A549 treated with Mapracorat at 1 μM for 4 hours (cell line): ENCODE data around the gene IL18. TPM values are rescaled to one million over a fixed set of nuclear protein-coding genes. Genes with fewer than 3 reads are reported as not detected.

Experiments used
- total RNA-seq: library from RNA; stranded (reverse); fragments of 200-300 nt; extraction: Qiagen RNA extraction; gene quantifications from 5 replicates; pipeline ENCODE4 v1.2.3, GENCODE V29; 2022

Gene IL18
- total RNA-seq: 92.0 to 106 TPM (median 103 TPM) in 5 replicates

DNA sequence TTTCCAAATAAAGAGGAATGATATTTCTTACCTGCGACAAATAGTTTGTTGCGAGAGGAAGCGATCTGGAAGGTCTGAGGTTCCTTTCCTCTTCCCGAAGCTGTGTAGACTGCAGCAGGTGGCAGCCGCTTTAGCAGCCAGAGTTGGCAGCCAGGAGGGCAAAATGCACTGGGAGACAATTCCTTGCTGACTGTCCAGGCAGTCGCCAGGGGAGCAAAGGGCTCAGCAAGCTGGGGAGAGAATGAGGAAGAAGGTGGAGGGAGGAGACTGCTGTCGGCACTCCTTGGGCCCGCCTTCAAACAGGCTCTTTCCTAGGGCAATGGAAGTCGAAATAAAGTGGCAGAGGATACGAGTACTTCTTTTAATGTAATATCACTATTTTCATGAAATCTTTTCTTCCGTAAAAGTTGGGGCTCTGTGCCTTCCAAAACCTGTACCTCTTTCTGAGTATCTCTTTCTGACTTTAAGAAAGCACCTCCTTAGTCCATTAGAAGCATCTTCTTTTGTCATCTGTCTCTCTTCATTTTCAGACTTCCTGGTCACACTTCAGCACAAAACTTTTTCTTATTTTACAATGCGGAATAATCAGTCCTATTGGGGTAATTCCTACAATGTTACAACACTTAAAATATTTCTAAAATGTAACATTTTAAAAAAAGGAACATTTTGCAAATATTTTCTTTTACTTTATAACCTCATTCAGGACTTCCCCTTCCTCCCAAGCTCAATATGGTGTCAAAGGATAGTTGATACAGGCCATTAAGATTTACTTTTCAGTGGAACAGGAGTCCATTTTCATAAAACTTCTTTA lies at the start of gene IL18:
Gene IL18 (minus strand): TSS at position 220 of the 811 bp plus-strand sequence. CDS start 9,041 bp downstream, outside the sequence.

DNA sequence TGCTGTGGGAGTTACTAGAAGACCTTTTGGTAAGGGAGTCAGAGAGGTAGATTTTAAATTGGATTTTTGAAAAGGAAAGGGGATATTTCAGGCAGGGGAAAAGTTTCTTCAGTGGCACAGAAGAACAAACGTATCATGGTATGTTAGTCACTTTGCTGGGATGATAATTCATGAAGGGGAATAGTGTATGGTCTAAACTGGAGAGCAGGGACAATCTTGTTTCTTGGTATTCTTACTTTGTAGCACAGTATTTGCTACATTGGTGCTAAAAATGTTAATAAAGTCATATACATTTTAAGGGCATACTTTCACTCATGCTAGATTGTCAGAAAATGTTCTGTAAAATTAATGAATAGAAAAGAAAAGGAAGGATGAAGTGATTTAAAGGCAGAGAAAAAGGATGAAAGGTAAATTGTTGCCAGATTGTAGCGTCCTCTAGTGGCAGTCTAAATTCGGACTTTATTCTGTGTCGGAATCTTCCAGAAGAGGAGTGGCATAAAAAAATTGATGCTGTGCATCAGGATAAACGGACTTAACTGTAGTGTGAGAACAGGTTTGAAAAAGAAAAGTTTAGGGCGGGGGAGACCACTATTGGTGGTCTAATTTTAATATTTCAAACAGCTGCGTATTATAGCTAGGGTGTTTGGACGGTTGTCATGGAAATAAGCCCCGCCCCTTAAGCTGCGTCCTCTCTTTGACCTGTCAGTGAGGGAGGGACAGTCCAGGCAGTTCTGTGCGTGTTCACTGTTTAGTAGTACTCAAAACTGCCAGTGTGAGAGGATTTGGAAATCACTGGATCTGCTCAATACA lies 11.1 kb upstream of the IL18 start, which contains the start of gene BCO2:
Gene BCO2 (plus strand): TSS at position 724 of the 810 bp plus-strand sequence. CDS start 90 bp downstream, outside the sequence.

DNA sequence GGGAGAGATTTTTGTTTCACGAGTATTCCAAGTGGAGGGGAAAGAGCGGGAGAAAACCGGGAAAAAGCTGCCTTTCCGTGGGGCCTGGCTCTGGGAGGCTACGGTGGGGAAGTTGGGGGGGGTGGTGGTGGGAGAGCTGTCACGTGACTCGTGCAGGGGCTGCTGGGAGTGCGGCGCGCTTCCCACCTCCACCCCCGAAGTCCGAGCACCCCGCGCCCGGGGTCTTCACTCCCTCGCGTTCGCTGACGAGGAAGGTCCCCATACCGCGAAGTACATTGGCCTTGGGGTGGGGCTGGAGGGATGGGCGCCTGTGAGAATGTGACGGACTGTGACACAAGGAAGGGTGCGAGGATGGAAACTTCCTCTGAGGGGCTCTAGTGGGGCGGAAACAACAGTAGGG lies 3.3 kb upstream of the IL18 start, which contains the start of gene TEX12:
Gene TEX12 (plus strand): TSS at position 228 of the 400 bp plus-strand sequence. CDS start 1,897 bp downstream, outside the sequence.

Other genes with a start within 250 kb of the IL18 start
- gene C11orf52, start 245.2 kb downstream of the IL18 start, total RNA-seq: 0.18 to 0.28 TPM (median 0.21 TPM) in 3 of 5 replicates, not detected in the others
- 5.8 to 9.6 TPM (median 8.7 TPM) in 5 replicates for gene DIXDC1, start 226.8 kb downstream of the IL18 start, total RNA-seq
- gene DLAT, start 138.7 kb downstream of the IL18 start, total RNA-seq: 25.3 to 29.9 TPM (median 28.9 TPM) in 5 replicates
- gene PIH1D2, start 90.1 kb downstream of the IL18 start, total RNA-seq: 0.57 to 1.2 TPM (median 0.86 TPM) in 5 replicates
- gene NKAPD1, start 89.8 kb downstream of the IL18 start, total RNA-seq: 10.7 to 16.1 TPM (median 13.8 TPM) in 5 replicates
- 69.5 to 77.7 TPM (median 70.9 TPM) in 5 replicates for gene TIMM8B, start 77.3 kb downstream of the IL18 start, total RNA-seq
- gene SDHD, start 77.2 kb downstream of the IL18 start, total RNA-seq: 65.5 to 77.6 TPM (median 68.5 TPM) in 5 replicates
- gene TEX12, start 3.3 kb upstream of the IL18 start, total RNA-seq: not detected in 5 replicates
- 0.25 to 1.5 TPM (median 1.1 TPM) in 5 replicates for gene BCO2, start 11.4 kb upstream of the IL18 start, total RNA-seq
- 26.7 to 36.9 TPM (median 31.5 TPM) in 5 replicates for gene PTS, start 62.3 kb upstream of the IL18 start, total RNA-seq
- gene PLET1, start 96.8 kb upstream of the IL18 start, total RNA-seq: not detected in 5 replicates